Mesodermal cell (in vitro differentiated cells): ENCODE results near the gene SLAMF6.
"Not testable (repeated sequence)": the region's sequence is repeated elsewhere in the genome, so short reads cannot be mapped to it uniquely, and the experiment has no call there.

Source experiments
- H3K27ac ChIP-seq: 2 replicates; pipeline ENCODE4 v1.7.0; 2013; ENCODE audit warnings: mild to moderate bottlenecking, low read depth, low read length, moderate library complexity; ENCODE audit not compliant: severe bottlenecking
- H3K36me3 ChIP-seq: 2 replicates; pipeline ENCODE4 v1.7.1; 2013; ENCODE audit warnings: mild to moderate bottlenecking, low read length, moderate library complexity; ENCODE audit not compliant: control insufficient read depth, insufficient read depth
- H3K4me1 ChIP-seq: one replicate; pipeline ENCODE4 v1.7.1; 2013; ENCODE audit warnings: mild to moderate bottlenecking, low read length; ENCODE audit not compliant: insufficient read depth, control insufficient read depth, poor library complexity, severe bottlenecking
- H3K4me3 ChIP-seq: 2 replicates; pipeline ENCODE4 v1.7.0; 2013; ENCODE audit warnings: low read length, control low read depth, mild to moderate bottlenecking; ENCODE audit not compliant: insufficient read depth, poor library complexity, severe bottlenecking; ENCODE audit errors: extremely low read depth
- H3K9me3 ChIP-seq: 2 replicates; pipeline ENCODE4 v1.7.1; 2013; ENCODE audit warnings: mild to moderate bottlenecking, low read length, moderate library complexity; ENCODE audit not compliant: control insufficient read depth
- WGBS, 2 experiments: methylation state at CpG; one replicate each; pipeline ENCODE4 v1.1.5; 2013; ENCODE audit warnings: missing lambda C conversion rate in 2 of 2; ENCODE audit not compliant: insufficient coverage in 2 of 2; 5-methylcytosine and 5-hydroxymethylcytosine counted together

The SLAMF6 gene

GRCh38 chr1:160503087-160503486 is 20.0 kb downstream of the SLAMF6 start:
- 93 to 96% methylated on average over 5 to 6 of the region's 6 CpGs for WGBS, 2 experiments
- no peak overlapping the region for H3K27ac ChIP-seq
- H3K9me3 ChIP-seq, result no peaks in the 10 kb centered on the region
- H3K36me3 ChIP-seq, result no peaks in the 10 kb centered on the region
- H3K4me3 ChIP-seq, result no peak overlapping the region
- H3K4me1 ChIP-seq, result no peaks in the 10 kb centered on the region

GRCh38 chr1:160500321-160500990 is 22.6 kb downstream of the SLAMF6 start:
- H3K27ac ChIP-seq, result no peak overlapping the region
- no peaks in the 10 kb centered on the region for H3K4me1 ChIP-seq
- H3K36me3 ChIP-seq, result no peaks in the 10 kb centered on the region
- WGBS, 2 experiments, result no CpG with 5 or more reads among the region's 1 CpG
- no peak overlapping the region for H3K4me3 ChIP-seq
- no peaks in the 10 kb centered on the region for H3K9me3 ChIP-seq

- WGBS, 2 experiments, result no CpG with 5 or more reads among the region's 1 CpG
- H3K9me3 ChIP-seq, result no peaks in the 10 kb centered on the region
- no peaks in the 10 kb centered on the region for H3K4me1 ChIP-seq
- no peak overlapping the region for H3K27ac ChIP-seq
- H3K36me3 ChIP-seq, result no peaks in the 10 kb centered on the region
- no peak overlapping the region for H3K4me3 ChIP-seq
Measured at GRCh38 chr1:160499631-160500030, 23.4 kb downstream of the SLAMF6 start.

GRCh38 chr1:160498301-160499065 is 24.6 kb downstream of the SLAMF6 start:
- H3K4me1 ChIP-seq, H3K4me3 ChIP-seq, H3K27ac ChIP-seq, H3K36me3 ChIP-seq, H3K9me3 ChIP-seq: not testable (repeated sequence)
- 100% methylated on average over 1 of the region's 3 CpGs; no CpG with 5 or more reads in 1 of the 2 experiments for WGBS, 2 experiments

- H3K9me3 ChIP-seq, result no peaks in the 10 kb centered on the region
- H3K36me3 ChIP-seq, result no peaks in the 10 kb centered on the region
- H3K4me1 ChIP-seq, result no peaks in the 10 kb centered on the region
- WGBS, 2 experiments, result 100% methylated on average over 2 of the region's 4 CpGs
- no peak overlapping the region for H3K27ac ChIP-seq
- H3K4me3 ChIP-seq, result no peak overlapping the region
Measured at GRCh38 chr1:160496334-160496733, 26.7 kb downstream of the SLAMF6 start.

- Histone ChIP-seq H3K9me3 (no peaks in the 10 kb centered on the region), H3K27ac (no peak overlapping the region), H3K4me3 (no peak overlapping the region), H3K4me1 (peaks cover under 1% of the 10 kb centered on the region), H3K36me3 (no peaks in the 10 kb centered on the region)
- WGBS, 2 experiments, result 76 to 82% methylated on average over 1 to 2 of the region's 3 CpGs
Measured at GRCh38 chr1:160494620-160495019, 28.4 kb downstream of the SLAMF6 start.

- 100% methylated on average over 1 of the region's 2 CpGs for WGBS, 2 experiments
- no peak overlapping the region for H3K27ac ChIP-seq
- H3K4me3 ChIP-seq, result no peak overlapping the region
- no peaks in the 10 kb centered on the region for H3K36me3 ChIP-seq
- H3K4me1 ChIP-seq, result peaks cover 5% of the 10 kb centered on the region
- H3K9me3 ChIP-seq, result no peaks in the 10 kb centered on the region
Measured at GRCh38 chr1:160492617-160493016, 30.4 kb downstream of the SLAMF6 start.

GRCh38 chr1:160491981-160492380 is 31.1 kb downstream of the SLAMF6 start:
- Histone ChIP-seq H3K4me1 (peaks cover 5% of the 10 kb centered on the region), H3K27ac (no peak overlapping the region), H3K36me3 (no peaks in the 10 kb centered on the region), H3K9me3 (no peaks in the 10 kb centered on the region), H3K4me3 (no peak overlapping the region)
- WGBS, 2 experiments, result 93 to 98% methylated on average over 3 of the region's 3 CpGs

- Histone ChIP-seq H3K4me1 (peaks cover 8% of the 10 kb centered on the region), H3K4me3 (no peak overlapping the region), H3K36me3 (no peaks in the 10 kb centered on the region), H3K9me3 (no peaks in the 10 kb centered on the region), H3K27ac (no peak overlapping the region)
- 73 to 100% methylated on average over 1 to 4 of the region's 4 CpGs for WGBS, 2 experiments
Measured at GRCh38 chr1:160491017-160491416, 32.0 kb downstream of the SLAMF6 start.

GRCh38 chr1:160489513-160490261 is 33.4 kb downstream of the SLAMF6 start:
- 92 to 96% methylated on average over 2 of the region's 4 CpGs for WGBS, 2 experiments
- no peak overlapping the region for H3K4me3 ChIP-seq
- H3K27ac ChIP-seq, result no peak overlapping the region
- no peaks in the 10 kb centered on the region for H3K36me3 ChIP-seq
- H3K4me1 ChIP-seq, result peaks cover 8% of the 10 kb centered on the region
- H3K9me3 ChIP-seq, result peaks cover 5% of the 10 kb centered on the region
